GM19351 (cell line): ENCODE results near the gene ATP1B1.
"Not testable (repeated sequence)": the region's sequence is repeated elsewhere in the genome, so short reads cannot be mapped to it uniquely, and the experiment has no call there.

Experiments used
- ATAC-seq: cut with Tn5 transposase; IDR thresholded peaks from one replicate; pipeline ENCODE4 v1.9.1; 2021; ENCODE audit warnings: mild to moderate bottlenecking, moderate library complexity; ENCODE audit not compliant: unreplicated experiment

Gene ATP1B1

GRCh38 chr1:169138866-169139670 is 32.6 kb downstream of the ATP1B1 start:
- ATAC-seq: peak; percentile 97

DNA sequence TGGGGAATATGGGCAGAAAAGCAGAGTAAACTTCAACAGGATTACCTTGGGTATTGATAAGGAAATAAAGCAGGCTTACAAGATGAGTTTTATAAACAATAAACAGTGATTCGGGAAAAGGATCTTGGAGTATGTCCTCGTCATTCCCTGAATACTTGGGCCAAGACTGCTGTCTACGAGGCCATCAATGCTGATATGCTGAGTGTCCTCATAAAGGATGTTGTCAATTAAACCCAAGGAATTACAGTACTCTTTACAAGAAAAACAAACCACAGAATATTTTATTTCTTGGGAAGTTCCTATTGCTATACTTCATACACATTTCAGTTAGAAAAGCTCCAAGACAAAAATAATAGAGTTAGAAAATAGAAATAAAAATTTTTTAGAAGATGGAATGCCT is 34.9 kb downstream of the ATP1B1 start:
- no peak for ATAC-seq

DNA sequence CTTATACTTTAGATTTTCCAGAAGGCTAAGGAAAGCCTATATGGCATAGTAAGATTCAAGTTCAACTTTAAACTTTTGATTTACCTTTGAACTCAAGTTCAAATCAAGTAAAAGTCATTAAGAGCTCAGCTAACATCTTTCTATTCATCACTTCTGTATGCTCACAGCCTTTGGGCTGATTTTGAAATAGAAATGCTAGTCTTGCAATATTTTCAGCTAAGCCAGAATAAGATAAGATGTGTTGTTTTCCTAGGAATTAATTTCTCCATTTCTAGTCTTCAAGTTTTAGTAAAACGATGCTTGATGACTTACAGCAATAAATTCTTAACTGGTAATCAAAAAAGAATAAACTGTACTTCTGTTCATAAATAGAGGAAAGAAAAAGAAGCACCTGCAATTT is 35.6 kb downstream of the ATP1B1 start:
- ATAC-seq: no peak

GRCh38 chr1:169143346-169143745 is 36.9 kb downstream of the ATP1B1 start:
- ATAC-seq: no peak

GRCh38 chr1:169143984-169144383 is 37.5 kb downstream of the ATP1B1 start:
- no peak for ATAC-seq

DNA sequence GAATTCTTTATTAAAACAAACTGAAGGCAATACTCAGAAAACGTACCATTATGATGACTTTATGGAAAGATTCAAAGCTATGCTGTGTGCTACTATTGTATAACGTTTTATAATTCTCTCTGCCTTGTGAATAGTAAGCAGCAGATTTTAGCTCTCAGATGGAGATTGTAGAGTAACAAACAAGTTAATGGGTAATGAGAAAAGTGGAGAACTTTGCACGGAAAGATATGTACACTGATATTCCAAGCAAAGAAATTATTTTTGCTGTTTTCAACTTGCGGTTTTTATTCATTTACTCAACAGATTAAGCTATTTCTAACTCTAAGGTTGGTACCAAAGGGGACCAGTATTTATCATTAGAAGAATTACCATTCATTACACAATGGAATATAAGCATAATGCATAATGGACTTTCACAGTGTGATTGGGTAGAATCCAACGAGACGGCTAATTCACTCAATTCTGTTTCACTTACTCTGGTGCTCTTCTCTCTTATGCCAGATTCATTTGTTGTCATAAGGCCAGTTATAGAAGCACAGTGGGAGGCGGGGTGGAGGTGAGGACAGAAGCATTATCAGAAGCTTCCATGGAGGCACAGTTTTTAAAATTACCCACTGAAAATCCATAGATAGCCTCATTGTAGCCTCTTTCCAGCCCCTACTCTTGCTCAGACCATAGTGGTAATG is 38.6 kb downstream of the ATP1B1 start:
- ATAC-seq: no peak

DNA sequence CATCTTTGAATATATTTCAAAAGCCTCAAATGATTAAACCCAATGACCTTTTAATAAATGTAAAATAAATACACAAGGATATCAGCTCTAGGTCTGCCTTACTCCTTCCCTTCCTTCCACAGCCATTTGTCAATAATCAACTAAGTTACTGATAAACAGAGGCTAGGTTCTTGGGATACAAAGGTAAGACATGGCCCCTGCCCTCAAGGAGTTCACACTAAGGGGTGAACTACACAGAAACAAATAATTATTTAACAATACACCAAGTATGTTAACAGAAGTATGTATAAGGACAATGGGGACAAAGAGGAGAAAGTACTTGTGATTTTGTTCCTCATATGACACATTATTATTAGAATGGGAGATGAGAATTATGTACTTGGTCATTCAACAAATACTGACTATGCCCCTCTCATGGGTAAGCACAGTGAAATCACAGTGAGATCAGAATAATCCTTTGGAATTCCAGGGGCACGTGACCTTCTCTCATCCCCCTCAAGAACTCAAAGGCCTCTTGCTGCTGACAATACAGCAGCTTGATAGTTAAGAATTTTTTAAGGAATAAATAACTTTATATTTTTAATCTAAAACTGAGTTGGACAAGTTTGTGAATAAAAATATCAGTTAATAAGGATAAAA is 40.2 kb downstream of the ATP1B1 start:
- no peak for ATAC-seq

GRCh38 chr1:169148472-169149252 is 42.2 kb downstream of the ATP1B1 start:
- ATAC-seq: no peak

- ATAC-seq: no peak
These were observed 43.2 kb downstream of the ATP1B1 start for GRCh38 chr1:169149555-169150286.

DNA sequence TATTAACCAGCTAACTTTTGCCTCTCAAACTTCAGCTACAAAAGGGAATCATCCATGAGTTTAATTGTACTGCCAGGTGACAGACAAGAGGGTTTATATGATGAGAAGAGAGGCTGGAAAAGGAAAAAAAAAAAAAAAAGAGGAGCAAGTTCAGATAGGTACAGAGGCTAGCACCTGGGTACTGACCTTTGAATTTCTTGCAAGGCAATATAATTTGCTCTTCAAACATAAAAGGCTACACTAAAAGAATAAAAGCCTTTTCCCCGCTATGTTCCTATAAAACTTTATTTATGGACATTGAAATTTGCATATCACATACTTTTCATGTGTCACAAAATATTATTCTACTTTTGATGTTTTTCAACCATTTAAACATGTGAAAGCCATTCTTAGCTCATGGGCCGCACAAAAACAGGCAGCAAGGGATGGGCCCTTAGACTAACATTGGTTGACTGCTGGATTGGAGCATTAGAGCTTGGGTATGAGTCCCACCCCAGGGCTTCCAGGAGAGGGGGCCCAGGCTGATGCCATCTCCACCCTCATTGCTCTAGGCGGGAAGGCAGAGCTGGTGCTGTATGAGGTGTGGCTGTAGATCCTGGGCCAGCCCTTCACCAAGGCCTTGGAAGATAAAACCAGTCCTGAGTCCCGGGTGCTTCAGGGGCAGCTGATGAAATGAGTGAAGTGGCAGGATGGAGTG is 44.3 kb downstream of the ATP1B1 start:
- ATAC-seq: no peak

GRCh38 chr1:169151338-169151837 is 44.9 kb downstream of the ATP1B1 start:
- ATAC-seq: no peak

DNA sequence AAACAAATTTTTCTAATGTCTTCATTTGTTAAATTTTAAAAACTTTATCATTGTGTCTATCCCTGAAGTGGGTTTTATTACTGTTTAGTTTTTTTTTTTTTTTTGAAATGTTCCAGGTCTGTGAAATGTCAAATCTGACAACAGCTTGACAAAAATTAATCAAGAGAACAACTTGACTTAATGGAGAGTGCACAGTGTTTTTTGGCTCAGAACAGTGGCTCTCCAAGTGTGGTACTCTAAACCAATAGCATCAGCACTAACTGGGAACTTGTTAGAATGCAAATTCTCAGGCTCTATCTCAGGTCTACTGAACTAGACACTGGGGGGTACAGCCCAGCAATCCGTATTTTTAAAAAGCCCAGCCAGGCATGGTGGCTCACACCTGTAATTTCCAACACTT is 49.2 kb downstream of the ATP1B1 start:
- no peak for ATAC-seq

DNA sequence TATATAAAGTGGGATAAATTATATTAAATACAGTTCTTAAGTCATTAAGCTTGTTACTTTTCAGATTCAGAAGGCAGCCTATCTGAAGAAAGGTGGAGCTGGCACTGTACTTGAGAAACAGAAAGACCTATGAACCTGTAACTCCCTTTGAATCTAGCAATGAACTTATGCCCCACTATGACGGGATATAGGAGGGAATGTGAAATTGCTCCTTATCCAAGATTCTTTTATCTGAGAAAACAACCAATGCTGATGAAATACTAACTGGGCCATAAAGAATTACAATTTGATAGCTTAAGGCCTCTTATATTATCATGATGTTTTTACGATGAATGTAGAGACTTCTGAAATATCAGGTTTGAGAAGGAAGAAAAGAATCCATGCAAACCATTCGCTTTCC is 50.1 kb downstream of the ATP1B1 start:
- no peak for ATAC-seq

GRCh38 chr1:169160845-169161495 is 54.5 kb downstream of the ATP1B1 start:
- no peak for ATAC-seq

DNA sequence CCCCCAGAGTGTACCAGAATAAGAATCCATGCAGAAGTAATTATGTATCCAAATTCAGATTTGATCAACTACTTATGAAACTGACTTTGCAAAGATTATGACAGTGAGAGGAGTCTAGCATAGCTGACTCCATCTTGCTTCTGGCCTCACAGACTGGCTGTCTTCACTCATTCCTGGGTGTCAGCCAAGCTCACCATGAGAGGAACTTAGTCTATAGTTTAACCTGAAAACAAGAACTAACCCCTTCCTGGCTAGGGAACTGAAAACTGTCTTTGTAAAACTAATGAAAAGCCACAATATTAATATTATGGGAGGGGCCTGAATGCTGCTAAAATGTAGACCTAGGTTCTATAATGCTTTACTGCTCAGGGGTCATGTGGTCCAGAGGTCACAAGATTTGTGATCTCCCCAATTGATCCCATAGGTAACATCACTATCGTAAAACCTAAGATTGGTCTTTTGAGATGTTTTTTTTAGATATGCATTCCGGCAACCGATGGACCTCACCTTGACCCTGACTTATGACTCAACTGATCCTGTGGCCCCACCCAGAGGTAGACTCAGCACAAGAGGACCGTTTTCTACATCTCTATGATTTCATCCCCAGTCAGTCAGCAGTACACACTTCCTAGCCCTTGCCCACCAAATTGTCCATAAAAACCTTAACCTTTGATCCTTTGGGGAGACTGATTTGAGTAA is 55.2 kb downstream of the ATP1B1 start:
- peak; percentile 81 for ATAC-seq

DNA sequence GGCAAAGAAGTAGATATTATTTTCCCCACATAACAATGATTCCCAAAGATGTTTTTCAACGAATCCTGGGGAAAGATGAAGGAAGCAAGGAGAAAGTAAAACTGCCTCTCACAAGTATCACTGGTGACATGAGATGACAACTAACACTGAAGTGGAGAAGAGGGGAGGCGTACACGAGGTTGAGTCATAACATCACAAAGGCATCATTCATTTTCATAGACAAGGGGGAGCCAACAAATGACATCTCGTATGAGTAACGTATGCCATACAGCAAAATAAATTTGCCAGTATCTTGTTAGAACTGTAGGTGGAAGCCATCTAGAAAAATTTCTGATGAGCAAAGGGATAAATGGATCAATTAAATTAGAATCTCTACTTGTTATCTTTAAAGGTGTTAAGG is 56.6 kb downstream of the ATP1B1 start:
- peak; percentile 47 for ATAC-seq

DNA sequence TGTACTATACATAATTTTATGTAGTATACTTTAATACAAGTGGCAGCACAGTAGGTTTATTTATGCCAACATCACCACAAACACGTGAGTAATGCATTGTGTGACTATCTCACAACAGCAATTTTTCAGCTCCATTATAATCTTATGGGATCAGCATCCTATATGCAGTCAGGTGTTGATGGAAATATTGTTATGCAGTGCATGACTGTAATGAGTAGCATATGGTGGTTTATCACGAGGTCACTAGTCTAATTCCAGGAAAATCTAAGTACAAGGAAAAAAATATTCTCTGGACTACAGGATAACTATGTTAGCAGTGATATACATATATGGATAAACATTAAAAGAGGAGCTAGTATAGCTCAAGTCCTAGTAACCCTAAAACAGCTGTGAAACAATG is 69.0 kb downstream of the ATP1B1 start:
- no peak for ATAC-seq

DNA sequence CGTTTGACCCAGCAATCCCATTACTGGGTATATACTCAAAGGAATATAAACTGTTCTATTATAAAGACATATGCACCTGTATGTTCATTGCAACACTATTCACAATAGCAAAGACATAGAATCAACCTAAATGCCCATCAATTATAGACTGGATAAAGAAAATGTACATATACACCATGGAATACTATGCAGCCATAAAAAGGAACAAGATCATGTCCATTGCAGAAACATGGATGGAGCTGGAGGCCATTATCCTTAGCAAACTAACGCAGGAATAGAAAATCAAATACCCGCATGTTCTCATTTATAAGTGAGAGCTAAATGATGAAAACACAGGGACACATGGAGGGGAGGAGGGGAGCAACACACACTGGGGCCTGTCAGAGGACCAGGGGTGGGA is 72.9 kb downstream of the ATP1B1 start:
- not testable (repeated sequence) for ATAC-seq

- ATAC-seq: no peak
These were observed 73.7 kb downstream of the ATP1B1 start for GRCh38 chr1:169180174-169180573.
